GM18858 (cell line): Measurements from ENCODE around the gene HOMER3.

Experiments used
- ATAC-seq: cut with Tn5 transposase; IDR thresholded peaks from one replicate; pipeline ENCODE4 v1.9.1; 2021; ENCODE audit not compliant: unreplicated experiment

The HOMER3 gene

DNA sequence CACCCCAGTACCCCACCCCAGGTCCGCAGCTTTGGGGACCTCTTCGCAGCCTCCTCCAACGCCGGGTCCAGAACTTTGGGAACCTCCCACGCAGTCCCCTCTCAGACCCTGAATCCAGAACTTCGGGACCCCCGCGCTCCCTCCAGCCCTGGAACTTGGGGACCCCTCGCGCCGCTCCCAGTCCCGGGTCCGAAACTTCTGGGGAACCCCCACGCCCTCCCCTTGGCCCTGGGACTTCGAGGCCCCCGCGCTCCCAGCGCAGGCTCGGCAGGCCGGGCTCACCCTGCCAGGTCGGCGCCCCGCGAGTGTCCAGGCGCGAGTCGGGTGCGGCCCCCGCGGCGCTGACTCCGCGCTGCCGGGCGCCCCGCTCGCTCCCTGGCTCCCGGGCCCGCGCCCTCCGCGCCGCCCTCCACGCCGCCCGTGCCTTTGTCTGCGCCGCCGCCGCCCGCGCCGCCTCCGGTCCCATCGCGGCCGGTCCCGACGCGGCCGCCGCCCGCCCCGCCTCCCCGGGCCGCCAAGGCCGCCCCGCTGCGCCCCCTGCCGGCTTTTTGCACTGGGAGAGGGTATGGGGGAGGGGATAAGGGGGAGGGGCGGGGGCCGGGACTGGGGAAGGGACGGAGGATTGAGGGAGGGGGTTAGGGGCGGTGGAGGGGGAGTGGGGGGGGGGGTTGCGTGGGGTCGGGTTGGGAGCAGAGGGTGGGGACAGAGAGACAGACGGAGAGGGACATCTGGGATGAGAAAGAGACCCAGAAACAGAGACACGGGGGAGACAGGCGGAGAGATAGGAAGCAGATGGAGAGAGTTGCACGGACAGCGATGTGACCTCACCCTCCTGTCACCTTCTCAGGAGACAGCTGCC is at the start of gene HOMER3:
Gene HOMER3 (minus strand): TSS at position 449 of the 859 bp plus-strand sequence. CDS start 2,235 bp downstream, outside the sequence.
- ATAC-seq: no peak

DNA sequence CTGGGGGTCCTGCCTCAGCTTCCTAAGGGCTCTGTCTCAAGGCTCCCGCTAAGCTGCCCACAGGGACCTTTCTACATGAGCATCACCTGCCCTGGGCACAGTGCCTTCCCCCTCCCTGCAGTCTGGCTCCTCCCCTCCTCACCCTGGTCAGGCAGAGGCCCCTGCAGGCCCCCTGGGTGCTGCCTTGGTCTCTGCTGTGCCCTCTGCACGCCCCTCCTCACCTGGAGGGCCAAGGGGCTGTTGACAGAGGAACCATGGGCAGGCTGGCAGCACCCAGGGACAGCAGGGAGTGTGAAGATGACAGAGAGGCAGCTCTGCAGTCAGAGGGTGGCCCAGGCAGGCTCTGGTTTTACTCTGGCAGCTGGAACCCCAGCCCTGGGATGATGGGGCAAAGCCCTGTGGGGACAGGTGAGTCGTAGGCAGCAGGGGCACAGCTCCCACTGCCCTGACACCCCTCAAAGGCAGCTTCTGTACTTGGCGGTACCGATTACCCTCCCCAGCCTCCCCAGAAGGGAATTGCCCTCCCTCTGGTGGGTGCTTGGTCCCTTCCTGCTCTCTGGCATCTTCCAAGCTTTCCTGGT is 49.2 kb upstream of the HOMER3 start:
- no peak for ATAC-seq

DNA sequence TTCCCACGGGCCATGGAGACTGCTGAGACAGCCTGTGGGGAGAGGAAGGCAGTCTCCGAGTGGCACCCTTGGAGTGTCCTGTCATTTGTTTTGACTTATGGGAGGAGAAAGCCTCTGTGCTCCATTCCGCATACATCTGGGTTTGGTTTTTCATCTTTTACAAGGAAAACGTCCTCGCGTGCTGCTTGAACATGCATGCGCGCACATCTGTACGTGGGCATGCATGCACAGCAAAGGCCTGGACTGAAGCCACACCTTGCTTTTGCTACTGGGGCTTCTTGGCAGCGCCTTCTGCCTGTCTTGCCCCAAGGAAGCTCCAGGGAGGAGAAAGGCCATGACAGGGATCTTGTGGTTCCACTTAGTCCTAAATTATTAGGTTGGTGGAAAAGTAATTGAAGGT is 48.3 kb upstream of the HOMER3 start:
- no peak for ATAC-seq

DNA sequence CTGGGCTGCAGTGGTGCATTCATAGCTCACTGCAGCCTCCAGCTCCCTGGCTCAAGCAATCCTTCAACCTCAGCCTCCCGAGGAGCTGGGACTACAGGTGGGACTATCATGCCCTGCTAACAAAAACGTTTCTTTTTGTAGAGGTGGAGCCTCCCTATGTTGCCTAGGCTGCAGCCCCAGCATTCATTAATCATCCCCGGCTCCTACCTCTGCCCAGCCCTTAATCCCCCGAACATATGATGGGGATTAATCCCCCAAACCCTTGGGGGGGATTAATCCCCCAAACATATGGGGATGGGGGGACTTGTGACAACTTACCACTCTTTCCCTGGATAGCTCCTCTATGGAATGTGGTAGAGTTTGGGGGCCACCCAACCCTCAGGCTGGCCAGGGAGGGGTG is 46.4 kb upstream of the HOMER3 start:
- ATAC-seq: no peak

DNA sequence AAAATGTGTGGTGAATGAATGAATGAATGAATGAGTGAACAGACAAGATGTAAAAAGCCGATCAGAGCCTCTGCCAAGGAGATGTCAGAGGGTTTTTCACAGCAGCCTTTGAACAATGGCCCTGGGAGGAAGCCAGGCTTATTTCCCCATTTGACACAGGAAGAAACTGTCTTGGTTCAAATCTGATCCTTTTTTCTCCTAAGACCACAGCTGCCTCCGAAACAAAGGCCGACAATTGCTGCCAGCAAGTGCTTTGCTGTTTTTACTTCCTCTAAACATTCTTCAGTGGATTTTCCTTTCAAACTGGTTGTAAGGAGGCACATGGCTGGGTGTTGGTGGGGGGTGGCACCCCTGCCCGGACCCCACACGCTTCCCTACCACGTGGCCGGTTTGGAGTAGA is 44.2 kb upstream of the HOMER3 start:
- ATAC-seq: no peak

DNA sequence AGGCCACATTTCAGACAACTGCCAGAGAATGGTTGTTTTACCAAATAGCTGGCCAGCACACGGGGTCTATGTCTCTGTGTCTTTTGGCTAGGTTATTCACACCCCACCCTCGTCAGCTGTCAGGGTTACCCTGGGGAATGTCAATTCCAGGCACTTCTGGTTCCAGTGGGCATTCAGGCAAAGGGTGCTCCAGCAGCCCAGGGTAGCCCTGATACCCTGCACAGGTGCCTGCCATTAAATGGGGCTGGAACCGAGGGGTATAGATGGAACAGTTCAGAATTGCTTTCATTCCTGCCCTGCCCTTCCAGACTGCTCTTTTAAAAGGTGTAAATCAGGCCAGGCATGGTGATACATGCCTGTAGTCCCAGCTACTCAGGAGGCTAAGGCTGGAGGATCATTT is 43.2 kb upstream of the HOMER3 start:
- no peak for ATAC-seq

DNA sequence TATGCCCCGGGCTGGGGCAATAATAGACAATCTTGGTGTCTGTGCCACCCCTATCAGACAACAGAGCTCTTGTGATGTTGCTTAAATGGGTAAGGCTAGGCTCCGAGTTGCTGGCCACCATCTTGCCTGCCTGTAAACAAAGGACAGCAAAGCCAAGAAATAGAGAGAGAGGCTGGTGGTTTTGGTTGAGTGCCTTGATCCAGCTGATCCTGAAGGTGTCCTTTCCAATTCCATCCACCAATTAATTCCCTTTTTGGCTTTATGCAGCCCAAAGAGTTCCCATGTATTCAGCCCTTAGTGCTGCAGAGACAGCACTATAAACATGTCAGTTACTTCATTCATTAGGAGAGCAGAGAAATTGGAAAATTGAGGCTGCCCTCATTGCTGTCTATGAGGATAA is 41.7 kb upstream of the HOMER3 start:
- ATAC-seq: no peak

DNA sequence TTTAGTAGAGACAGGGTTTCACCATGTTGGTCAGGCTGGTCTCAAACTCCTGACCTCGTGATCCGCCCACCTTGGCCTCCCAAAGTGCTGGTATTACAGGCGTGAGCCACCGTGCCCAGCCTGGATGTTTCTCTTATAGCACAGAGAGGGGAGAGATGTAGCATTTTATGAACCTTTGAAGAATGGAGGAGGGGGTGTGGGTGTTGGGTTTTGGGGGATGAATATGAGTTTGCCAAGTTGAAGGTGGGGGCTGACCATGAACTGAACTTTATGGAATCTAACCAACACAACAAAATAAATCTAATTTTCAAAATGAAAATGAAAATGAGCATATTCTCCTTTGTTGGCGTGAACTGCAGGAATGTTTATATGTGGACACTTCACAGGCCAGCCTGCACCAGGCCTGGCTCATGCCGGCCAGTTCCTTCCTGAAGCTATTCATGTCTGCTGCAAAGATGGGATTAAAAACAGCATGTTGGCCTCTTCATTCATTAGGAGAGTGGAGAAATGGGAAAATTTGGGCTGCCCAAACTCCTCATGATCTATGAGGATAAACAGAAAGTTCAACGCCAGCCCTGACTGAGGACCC is 39.5 kb upstream of the HOMER3 start:
- no peak for ATAC-seq

DNA sequence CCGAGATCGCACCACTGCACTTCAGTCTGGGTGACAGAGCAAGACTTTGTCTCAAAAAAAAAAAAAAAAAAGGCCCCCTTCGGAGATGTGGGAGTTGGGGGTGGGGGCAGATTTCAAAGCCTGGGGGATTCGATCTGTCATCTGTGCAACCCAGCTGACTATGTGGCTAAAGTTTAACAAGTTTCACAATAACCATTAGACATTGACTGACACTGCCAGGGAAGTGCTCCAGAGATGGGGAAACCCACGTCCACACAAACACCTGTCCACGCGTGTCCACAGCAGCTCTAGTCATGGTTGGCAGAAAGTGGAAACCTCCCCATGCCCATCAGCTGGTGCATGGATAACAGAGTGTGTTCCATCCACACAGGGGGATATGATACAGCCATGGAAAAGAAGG is 37.6 kb upstream of the HOMER3 start:
- no peak for ATAC-seq

DNA sequence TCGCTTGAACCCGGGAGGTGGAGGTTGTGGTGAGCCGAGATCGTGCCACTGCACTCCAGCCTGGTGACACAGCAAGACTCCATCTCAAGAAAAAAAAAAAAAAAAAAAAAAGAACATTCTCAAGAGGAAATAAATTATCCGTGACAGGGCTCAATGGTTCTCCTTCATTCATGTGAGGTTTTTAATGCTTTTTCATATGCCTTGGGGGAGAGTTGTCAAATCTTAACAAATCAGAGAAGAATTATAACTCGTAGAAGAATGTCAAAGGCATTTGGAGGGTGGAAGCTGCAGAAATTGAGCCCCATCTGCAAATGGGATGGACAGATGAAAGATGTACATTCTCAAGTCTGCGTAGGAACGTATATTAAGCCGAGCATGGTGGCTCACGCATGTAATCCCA is 34.9 kb upstream of the HOMER3 start:
- ATAC-seq: no peak

DNA sequence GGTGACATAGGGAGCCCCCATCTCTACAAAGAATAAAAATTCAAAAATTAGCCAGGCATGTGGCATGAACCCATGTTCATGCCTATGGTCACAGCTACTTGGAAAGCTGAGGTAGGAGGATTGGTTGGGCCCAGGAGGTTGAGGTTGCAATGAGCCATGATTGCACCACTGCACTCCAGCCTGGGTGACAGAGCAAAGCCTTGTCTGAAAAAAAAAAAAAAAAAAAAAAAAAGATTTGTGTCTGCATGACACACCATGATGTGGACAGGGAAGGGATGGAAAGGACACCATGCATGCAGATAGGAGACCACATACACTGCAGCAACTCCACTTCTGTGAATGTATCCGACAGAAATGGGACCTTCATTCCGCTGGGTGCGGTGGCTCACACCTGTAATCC is 34.0 kb upstream of the HOMER3 start:
- no peak for ATAC-seq

DNA sequence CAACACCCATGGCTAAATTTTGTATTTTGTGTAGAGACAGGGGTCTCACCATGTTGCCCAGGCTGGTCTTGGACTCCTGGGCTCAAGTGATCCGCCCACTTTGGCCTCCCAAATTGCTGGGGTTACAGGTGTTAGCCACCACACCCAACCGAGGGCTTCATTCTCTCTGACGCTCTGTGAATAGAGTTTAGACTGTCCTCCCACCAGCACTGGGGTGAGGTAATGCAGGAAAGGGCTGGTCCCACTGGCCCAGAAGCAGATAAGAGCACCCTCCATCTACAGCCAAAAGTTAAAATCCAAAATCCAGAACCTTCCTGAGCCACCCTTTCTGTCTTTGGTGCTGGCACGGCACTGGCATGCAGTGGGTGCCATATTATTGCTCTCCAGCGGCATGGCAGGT is 31.8 kb upstream of the HOMER3 start:
- ATAC-seq: no peak

DNA sequence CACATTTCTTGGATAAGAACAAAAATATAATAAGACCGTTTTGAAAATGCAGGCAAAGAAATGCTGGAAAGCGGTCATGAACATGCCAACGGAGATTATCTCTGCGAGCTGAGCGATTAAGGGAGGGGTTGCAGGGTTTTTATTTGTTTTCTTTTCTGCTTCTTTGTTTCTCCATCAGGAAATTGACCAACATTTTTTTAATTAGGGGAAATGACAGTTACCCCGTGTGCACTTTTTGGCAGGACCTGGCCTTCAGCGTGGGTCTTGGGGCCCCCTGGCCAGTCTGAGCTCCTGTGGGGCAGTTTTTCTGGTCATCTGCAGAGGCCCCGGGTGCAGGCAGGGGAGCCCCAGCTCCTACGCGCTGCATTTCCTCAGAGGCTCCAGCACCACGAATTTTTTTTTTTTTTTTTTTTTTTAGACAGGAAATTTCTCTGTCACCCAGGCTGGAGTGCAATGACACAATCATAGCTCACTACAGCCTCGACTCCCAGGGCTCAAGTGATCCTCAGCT is 31.3 kb upstream of the HOMER3 start:
- ATAC-seq: no peak

DNA sequence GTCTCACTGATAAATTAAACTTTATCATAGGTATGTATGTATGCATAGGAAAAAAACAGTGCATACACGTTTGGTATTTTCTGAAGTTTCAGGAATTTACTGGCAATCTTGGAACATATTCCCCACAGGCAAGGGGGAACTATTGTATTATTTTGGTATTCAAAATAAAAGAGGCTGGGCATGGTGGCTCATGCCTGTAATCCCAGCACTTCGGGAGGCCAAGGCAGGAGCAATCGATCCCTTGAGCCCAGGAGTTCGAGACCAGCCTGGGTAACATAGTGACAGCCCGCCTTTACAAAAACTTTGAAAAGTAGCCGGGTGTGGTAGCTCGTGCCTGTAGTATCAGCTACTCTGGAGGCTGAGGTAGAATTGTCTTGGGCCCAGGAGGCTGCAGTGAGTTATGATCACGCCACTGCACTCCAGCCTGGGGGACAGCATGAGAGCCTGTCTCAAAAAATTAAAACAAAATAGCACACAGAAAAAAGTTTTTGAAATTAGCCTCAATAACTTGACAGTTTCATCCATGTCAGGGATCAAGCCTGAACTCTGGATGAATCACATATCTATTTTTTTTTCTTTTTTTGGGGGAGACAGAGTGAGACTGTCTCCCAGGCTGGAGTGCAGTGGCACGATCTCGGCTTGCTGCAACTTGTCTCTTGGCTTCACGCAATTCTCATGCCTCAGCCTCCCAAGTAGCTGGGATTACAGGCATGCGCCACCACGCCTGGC is 29.1 kb upstream of the HOMER3 start:
- ATAC-seq: no peak

DNA sequence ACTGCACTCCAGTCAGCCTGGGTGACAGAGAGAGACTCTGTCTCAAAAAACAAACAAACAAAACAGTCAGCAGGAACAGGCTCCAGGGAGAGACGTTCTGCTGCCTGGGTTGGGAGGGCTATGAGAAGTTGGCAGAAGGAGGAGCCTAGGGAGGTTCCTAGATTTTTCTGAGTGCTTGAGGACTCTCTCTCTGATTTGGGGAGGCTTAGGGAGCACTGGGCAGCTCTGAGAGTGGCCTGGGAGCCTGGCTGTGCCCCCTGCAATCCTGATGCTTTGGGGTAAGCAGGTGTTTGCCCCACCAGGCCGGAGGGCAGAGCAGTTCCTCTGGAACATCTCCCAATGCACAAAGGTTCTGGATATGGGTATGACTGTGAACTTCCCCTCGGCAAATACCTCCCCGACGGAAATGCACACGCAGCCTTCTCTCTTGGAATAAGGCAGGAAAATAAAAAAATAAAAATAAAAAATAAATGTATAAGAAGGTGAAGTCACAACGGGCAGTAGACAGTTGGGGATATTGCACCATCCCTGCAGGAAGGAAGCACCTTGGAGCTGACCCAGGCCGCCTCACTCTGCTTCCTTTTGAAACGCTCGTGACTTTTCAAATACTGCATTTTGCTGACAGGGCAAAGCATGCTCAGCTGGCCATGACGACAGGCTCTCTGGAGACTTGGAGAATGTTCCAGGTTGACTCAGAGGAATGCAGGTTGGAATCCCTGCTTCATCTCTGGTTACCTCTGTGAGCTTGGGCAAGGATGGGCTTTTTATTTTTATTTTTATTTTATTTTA is 26.5 kb upstream of the HOMER3 start:
- no peak for ATAC-seq

DNA sequence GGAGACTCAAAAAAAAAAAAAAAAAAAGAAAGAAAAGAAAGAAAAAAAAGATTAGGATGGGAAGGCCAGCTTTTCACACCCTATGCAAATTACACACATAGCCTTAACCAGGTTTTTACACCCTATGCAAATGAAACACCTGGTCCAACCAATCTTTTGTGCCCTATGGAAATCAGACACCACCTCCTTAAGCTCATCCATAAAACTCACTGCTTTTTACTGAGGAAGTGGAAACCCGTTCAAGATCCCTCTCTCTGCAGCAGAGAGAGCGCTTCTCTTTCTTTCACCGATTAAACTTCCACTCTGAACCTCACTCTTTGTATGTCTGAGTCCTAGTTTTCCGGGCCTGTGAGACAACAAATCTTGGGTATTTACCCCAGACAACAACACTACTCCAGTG is 25.3 kb upstream of the HOMER3 start:
- no peak for ATAC-seq

DNA sequence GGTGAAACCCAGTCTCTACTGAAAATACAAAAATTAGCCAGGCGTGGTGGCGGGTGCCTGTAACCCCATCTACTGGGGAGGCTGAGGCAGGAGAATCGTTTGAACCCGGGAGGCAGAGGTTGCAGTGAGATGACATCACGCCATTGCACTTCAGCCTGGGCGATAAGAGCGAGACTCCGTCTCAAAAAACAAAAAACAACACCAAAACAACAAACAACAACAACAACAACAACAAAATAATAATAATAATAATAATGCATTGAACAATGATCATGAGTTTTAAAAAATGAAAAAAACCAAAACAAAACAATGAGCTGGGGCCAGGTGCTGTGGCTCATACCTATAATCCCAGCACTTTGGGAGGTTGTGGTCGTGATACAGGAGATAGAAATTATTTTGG is 23.1 kb upstream of the HOMER3 start:
- ATAC-seq: no peak

DNA sequence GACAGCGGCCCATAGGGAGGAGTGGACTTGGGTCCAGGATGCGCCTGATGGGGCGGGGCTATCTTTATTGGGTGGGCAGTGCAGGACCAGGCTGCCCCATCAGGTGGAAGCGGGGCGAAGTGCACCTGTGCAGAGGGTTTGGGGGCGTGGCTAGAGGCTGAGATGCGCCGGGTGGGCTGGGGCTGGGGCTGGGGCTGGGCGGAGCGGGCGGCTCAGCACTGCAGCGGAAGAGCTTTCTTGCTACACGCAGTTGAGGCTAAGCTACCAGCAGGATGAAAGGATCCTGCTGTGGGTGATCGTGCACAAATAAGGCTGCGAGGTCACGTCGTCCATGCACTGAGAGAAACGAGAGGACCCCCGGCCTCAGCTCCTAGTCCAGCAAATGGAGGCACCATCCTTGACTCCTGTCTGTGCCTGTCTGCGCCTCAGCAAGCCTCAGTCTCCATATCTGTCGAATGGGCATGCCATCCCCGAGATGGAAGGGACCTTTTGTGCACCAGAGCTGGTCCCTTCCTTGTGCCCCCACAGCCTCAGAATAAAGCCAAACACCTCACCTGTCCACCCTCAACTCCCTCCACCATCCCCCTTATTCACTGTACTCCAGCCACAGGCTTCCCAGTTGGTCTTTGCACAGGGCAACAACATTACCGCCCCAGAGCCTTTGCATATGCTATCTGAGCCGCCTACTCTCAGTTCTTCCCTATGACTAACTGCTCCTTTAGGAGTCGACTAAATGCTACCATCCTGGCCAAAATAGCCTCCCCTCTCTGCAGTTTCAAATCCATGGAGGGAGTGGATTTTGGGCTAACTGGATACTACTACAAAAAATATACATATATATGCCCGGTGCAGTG is 21.0 kb upstream of the HOMER3 start:
- ATAC-seq: no peak

DNA sequence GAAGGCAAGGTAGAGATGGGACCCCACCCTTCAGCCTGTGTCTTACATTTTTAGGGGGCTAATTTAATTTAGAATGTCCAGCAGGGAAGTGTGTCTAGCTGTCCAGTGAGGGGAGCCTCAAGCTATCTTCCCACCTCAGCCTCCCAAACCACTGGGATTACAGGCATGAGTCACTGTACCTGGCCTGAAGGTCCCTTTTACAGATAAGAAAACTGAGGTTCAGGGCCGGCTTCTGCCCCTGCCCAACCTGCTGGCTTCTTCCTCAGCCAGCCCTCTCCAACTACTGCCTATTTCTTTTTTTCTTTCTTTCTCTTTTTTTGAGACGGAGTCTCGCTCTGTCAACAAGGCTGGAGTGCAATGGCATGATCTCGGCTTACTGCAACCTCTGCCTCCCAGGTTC is 19.4 kb upstream of the HOMER3 start:
- ATAC-seq: no peak

DNA sequence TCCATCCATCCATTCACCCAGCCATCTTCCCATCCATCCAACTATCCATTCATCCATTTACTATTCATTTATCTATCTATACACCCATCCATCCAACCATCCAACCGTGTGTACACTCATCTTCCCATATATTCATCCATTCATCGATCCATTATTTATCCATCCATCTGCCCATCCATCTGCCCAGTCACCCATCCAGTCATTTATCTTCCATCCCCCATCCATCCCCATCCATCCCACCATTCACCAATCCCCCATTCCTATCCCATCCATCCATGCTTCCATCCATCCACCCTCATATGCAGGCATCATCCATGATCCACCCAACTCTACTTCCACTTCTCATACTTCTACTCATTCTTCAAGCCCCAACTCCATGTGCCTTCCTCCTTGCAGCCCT is 14.0 kb upstream of the HOMER3 start:
- no peak for ATAC-seq
